Fibroblast of pulmonary artery (primary cell): ENCODE measurements around the gene DKKL1.
A peak's percentile ranks its signal among the peaks of the same experiment; 100 is the strongest.

Experiments
- DNase-seq: peaks from one replicate; pipeline ENCODE4 v3.0.0-alpha.2; 2010; ENCODE audit warnings: low read depth
- H3K4me3 ChIP-seq: replicated peaks from 2 replicates; pipeline ENCODE4 v1.5.1; 2011; ENCODE audit warnings: low read depth, mild to moderate bottlenecking, control low read depth, low read length, moderate library complexity
- TF ChIP-seq, protein P1 (sequence below): IDR thresholded peaks from 2 replicates; pipeline ENCODE4 v1.5.1; 2011; ENCODE audit warnings: mild to moderate bottlenecking, control low read depth, low read length, inconsistent platforms; ENCODE audit errors: missing control alignments

Gene DKKL1

DNA sequence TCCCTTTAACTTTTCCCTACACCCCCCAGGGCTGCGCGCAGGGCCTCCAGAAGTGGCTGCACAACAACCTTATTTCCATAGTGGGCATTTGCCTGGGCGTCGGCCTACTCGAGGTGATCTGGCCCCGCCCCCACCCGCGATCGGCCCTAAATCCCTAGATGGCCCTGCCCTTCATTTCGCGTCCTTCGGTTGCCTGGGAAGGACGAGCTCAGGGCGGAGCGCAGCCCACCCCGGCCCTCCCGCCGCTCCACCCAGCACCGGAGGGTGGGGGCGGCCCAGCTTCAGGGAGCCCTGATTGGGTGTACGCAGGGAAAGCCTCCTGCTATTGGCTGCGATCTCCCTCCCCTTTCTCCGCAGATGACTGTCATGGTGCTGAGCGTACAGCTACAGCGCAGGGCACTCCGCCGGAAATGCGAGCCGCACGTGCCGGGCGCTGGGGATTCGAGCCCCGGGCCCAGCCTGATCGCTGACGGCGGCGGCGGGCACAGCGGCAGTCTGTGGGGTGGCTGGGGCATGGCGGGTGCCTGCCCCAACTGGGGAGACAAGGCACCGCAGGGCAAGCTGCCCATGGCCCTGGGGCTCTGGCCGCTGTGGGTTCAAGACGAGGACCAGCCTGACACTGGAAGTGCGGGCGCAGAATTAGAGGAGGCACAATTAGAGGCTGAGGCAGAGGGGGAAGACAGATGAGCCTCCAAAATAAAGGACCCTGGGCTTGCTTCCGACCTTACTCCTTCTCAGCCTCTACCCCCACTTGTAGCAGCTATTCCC lies 24.2 kb upstream of the DKKL1 start:
- peak; percentile 85 for DNase-seq
- TF ChIP-seq, protein P1, sequence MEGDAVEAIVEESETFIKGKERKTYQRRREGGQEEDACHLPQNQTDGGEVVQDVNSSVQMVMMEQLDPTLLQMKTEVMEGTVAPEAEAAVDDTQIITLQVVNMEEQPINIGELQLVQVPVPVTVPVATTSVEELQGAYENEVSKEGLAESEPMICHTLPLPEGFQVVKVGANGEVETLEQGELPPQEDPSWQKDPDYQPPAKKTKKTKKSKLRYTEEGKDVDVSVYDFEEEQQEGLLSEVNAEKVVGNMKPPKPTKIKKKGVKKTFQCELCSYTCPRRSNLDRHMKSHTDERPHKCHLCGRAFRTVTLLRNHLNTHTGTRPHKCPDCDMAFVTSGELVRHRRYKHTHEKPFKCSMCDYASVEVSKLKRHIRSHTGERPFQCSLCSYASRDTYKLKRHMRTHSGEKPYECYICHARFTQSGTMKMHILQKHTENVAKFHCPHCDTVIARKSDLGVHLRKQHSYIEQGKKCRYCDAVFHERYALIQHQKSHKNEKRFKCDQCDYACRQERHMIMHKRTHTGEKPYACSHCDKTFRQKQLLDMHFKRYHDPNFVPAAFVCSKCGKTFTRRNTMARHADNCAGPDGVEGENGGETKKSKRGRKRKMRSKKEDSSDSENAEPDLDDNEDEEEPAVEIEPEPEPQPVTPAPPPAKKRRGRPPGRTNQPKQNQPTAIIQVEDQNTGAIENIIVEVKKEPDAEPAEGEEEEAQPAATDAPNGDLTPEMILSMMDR: no peak
- H3K4me3 ChIP-seq: peak overlapping the region; percentile 13

DNA sequence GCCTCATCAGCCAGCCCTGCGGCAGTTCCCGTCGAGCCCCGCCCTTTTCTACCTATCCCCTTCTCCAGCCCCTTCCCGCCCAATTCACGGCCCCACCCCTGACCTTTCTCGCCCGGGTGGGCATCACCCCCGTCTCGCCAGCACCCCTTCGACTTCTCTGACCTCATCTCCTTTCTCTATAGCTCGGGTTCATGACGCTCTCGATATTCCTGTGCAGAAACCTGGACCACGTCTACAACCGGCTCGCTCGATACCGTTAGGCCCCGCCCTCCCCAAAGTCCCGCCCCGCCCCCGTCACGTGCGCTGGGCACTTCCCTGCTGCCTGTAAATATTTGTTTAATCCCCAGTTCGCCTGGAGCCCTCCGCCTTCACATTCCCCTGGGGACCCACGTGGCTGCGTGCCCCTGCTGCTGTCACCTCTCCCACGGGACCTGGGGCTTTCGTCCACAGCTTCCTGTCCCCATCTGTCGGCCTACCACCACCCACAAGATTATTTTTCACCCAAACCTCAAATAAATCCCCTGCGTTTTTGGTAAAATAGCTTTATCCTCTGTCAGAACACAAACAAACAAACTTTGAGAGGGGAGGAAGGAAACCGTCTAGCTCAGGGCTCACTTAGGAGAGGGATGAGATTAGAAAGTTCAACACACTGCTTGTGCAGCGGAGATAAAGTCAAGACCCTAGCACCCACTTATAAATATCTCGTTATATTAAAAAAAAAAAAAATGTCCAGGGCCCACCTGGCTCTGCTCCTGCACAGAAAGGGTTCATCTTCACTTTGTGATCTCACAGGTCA lies 23.4 kb upstream of the DKKL1 start:
- no peak for DNase-seq
- TF ChIP-seq, protein P1: no peak
- no peak overlapping the region for H3K4me3 ChIP-seq

DNA sequence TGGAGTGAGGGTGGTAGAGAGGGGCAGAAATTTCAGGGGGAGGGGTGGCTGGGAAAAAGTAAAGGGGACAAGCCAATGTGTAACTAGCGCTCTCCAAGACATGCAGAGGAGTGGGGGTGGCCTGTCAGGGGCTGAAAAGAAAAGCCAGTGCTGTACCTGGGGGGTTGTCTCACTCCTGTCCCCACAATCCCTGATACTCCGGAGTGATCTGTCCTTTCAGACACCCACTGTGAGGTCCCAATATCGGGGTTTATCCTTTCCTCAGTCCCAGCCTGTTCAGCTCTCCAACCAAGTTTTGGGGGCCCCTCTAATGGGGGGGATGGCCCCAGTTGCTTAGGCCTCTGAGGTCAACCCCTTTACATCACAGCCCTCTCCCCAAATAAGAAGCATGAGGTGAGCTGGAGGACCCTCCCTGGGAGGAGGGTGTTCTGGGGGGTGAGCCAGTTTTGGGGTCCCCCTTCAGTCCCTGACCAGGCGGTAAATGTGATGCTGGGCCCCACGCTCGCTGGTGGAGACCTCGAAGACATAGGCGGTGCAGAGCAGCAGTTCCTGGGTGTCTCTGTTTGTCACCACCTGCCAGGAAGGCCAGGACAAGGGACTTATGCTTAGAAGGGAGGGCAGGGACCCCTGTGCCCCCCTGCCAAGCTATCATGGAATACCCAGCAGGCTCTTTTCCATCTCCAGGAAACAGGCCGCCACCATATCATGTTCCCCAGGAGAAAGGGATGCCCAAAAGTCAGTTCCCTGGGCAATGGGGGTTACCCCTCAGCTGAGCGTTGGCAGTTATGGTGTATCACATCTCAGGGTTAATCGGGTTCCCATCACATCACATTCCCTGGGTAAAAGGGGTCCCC lies 22.6 kb upstream of the DKKL1 start:
- no peak overlapping the region for H3K4me3 ChIP-seq
- DNase-seq: no peak
- TF ChIP-seq, protein P1: no peak

DNA sequence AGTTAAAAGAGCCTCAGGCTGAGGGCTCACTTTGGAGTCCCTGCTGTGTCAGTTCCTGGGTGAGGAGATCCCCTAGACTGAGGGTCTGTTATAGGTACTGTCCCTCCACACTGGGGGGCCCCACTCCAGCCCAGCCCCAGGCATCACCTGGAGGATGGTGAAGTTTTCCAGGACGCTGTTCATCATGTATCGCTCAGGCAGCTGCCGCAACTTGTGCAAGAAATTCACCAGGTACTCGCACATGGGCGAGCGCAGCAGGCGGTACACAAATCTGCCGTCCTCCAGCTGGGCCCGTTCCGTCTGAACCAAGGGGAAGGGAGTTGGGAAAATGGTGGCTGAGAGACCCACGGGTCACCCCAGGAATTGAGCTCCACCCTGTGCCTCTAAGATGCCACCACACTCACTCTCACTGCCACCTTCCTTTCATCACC lies 21.4 kb upstream of the DKKL1 start:
- TF ChIP-seq, protein P1: no peak
- DNase-seq: no peak
- H3K4me3 ChIP-seq: no peak overlapping the region

DNA sequence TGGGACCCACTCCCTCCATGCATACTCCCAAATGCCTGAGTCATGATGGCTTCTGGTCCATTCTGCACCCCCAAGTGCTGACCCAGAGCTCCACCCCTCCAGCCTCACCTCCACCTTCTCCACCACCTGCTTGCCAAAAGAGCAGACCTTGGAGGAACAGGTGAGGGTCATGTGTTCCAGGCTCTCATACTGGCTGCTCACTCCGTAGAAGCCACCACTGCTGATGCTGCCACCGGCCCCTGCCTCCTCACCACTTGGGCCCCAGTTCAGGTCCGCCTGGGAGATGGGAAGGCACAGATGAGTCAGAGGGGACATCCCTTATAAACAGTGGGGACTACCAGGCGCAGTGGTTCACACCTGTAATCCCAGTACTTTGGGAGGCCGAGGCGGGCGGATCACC lies 20.6 kb upstream of the DKKL1 start:
- TF ChIP-seq, protein P1: no peak
- no peak for DNase-seq
- H3K4me3 ChIP-seq: no peak overlapping the region

DNA sequence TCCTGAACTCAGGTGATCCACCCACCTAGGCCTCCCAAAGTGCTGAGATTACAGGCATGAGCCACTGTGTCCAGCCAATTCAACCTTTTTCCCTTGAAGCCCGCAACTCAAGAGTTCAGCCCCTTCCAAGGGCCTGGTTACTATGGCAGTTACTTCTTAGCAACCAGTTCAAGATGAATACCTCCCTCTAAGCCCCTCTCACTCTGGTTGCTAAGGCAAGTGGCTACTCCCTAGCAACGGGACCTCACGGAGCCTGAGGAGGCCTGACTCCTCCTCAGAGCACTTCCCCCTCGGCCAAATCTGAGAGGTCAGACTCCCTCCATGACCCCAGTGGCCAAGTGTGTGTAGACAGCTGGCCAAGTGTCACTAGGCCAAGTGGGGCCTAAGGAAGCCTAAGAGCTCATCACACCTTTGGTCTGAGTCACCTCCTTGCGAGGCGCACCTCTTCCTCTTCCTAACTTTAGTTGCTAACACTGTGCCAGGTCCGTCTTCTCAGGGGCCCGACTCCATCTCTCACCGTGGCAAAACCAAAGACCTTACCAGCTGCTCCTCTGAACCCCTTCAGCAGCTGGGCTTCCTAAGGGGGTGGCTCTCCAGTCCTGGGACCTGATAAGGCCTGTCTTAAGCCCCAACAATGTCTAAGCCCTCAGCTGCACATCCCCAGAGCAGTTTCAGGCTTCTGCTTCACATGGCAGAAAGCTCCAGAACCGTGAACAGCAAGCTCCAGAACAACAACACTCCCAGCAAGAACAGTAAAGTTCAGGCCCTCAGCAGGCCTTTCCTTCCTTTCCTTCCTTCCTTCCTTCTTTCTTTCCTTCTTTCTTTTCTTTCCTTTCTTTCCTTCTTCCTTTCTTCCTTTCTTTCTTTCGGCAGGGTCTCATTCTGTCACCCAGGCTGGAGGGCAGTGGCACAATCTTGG lies 18.9 kb upstream of the DKKL1 start:
- DNase-seq: no peak
- TF ChIP-seq, protein P1: no peak
- H3K4me3 ChIP-seq: no peak overlapping the region
